Stomach smooth muscle (tissue), 2 donors: Measurements from ENCODE around the gene TFB2M.
A peak's percentile ranks its signal among the peaks of the same experiment; 100 is the strongest.
"Not testable (repeated sequence)": the region's sequence is repeated elsewhere in the genome, so short reads cannot be mapped to it uniquely, and the experiment has no call there.

Experiments used
- H3K27ac ChIP-seq: one replicate; pipeline ENCODE4 v1.7.0; 2013; ENCODE audit warnings: mild to moderate bottlenecking, low read length, inconsistent platforms
- H3K27me3 ChIP-seq, 2 donors: one replicate each; pipeline ENCODE4 v1.7.0; 2013; ENCODE audit warnings: low read length in 2 of 2; ENCODE audit not compliant: insufficient read depth in 2 of 2, control insufficient read depth in 1 of 2
- H3K36me3 ChIP-seq, 2 donors: one replicate each; pipeline ENCODE4 v1.7.0; 2013; ENCODE audit warnings: low read length in 2 of 2; ENCODE audit not compliant: control insufficient read depth in 2 of 2, insufficient read depth in 2 of 2
- H3K4me1 ChIP-seq: one replicate; pipeline ENCODE4 v1.7.0; 2013; ENCODE audit warnings: low read length; ENCODE audit not compliant: control insufficient read depth, insufficient read depth
- H3K4me3 ChIP-seq, 2 donors: one replicate each; pipeline ENCODE4 v1.7.0; 2013; ENCODE audit warnings: low read length in 2 of 2
- H3K9ac ChIP-seq, 2 donors: one replicate each; pipeline ENCODE4 v1.7.0; 2013; ENCODE audit warnings: low read length in 2 of 2, mild to moderate bottlenecking in 1 of 2
- H3K9me3 ChIP-seq, 2 donors: one replicate each; pipeline ENCODE4 v1.7.0; 2013; ENCODE audit warnings: low read length in 2 of 2; ENCODE audit not compliant: control insufficient read depth in 2 of 2
- donor health status: healthy.
- donor health status: Pancreatic carcinoma.

Gene TFB2M

DNA sequence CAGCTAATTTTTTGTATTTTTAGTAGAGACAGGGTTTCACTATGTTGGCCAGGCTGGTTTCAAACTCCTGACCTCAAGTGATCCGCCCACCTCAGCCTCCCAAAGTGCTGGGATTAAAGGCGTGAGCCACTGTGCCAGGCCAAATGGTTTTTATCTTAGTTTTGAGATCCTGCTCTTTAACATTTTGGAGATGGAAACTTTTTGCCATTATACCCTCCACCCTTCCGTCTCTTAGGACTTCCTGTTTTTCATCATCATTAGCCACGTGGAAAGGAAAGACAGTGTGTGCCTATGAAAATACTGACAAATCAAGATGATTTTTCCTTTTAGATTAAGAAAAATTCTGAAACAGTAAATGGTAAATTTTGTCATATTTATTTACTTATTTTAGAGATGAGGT lies 5.2 kb upstream of the TFB2M start:
- H3K9me3 ChIP-seq, H3K27ac ChIP-seq, H3K9ac ChIP-seq, H3K4me3 ChIP-seq, H3K36me3 ChIP-seq, H3K4me1 ChIP-seq, H3K27me3 ChIP-seq: not testable (repeated sequence)

DNA sequence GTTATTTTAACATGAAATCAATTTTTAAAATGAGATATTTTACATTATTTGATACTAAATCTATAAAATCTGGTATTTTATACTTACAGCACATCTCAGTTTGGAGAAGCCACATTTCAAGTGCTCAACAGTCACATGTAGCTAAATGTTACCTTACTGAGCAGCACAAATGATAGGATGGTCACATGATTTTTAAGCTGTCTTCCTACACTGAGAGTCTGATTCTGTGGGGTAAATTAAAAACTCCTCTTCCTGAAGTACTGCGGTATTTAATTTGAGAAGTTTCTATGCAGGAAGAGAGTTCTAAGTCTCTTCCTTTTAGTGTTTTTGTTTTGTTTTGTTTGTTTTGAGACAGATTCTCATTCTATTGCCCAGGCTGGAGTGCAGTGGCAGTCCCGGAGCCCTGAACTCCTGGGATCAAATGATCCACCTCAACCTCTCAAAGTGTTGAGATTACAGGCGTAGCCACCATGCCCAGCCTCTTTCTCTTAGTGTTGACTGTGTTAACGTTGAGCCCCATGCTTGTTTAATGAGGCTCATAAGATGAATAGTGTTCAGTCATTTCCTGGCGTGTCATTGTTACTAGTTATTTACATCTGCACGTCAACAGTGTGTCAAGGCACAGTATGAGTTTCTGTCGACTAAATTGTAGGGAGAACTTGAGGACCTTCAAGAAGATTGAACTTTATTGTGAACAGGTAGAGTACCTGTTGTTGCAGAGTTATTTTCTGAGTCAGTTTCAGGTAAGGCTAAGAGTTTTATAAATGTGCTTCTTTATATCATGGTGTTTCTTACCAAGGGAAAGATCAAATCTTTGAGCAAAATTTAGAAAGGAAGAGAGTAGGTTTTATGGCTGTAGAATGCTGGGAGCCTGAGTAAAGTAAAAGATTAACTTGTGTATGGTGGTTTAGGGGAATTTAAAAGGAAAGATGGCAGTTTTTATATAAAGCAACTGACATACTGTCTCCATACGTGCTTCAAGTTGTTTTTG lies 3.5 kb upstream of the TFB2M start:
- H3K27ac ChIP-seq: peak overlapping the region; percentile 31
- H3K4me3 ChIP-seq: no peak overlapping the region
- H3K27me3 ChIP-seq: no peaks in the 10 kb centered on the region
- no peaks in the 10 kb centered on the region for H3K9me3 ChIP-seq
- H3K36me3 ChIP-seq: no peaks in the 10 kb centered on the region
- peaks cover 13% of the 10 kb centered on the region for H3K4me1 ChIP-seq
- no peak overlapping the region for H3K9ac ChIP-seq

DNA sequence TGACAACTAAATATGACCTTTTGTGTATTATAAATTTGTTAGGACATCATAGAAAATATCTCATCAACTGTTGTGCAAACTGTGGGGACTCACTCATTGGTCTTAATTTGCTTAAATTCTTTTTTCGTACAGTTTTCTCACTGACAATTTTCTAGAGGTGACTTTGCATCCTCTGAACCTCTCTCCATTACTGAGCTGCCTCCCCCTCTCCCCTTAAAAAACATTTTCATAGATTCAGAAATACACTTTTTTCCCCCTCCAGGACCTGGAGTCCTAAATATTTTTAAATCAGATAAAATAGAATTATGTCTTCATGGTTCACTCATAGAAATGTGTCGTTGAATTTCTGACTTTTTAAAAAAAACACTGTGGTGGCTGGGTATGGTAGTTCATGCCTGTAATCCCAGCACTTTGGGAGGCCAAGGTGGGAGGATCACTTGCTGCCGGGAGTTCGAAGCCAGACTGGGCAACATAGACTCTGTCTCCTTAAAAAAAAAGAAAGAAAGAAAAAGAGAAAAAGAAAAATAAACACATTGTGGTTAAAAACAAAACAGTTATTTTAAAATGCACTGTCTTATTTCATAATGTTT lies 1.7 kb upstream of the TFB2M start:
- H3K4me1 ChIP-seq: peaks cover 16% of the 10 kb centered on the region
- peak overlapping the region; percentile 88 to 99 for H3K4me3 ChIP-seq

DNA sequence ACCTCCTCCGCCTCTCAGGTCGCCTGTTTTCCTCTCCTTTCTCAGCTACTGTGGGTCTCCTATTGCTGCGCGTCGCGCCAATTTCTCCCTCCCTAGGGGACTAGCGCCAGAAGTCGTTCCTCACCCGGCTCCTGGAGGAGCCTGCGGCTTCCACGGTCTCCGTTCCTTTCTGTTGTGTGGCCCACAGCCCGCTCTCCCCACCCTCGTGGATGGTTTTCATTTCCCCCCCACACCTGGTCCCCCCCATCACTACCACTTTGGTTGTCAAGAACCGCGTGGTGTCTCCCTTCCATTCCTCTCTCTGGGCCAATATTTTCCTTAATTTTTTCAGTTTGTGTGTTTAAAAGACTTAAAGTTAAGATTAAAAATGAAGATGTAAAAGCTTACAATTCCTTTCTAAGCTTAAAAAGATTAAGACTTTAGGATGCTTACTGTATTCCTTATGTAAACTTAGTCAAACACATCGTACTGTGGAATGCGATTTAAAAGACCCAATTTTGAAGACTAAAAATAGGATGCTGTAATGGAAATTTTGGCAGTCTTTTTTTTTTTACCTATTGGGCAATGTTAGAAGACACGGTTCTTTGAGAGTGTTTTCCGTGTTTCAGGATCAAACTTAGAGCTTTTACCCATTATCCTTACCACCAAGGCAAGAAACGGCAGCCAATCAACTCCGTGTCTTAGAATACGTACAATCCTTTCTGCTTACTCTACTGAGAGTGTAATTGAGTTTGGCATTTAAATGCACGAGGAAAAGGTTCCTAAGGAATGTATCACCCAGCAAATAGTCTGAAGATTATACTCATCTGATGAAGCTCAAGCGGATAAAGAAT lies 968 bp upstream of the TFB2M start:
- Histone ChIP-seq H3K4me1 (peaks cover 16% of the 10 kb centered on the region), H3K36me3 (peaks cover 5 to 6% of the 10 kb centered on the region in 2 donors), H3K9me3 (no peaks in the 10 kb centered on the region), H3K27ac (peak overlapping the region; percentile 89), H3K27me3 (no peaks in the 10 kb centered on the region), H3K9ac (peak overlapping the region; percentile 90 to 93), H3K4me3 (peak overlapping the region; percentile 88 to 99)

More for the DNA sequence above, 1.7 kb upstream of the TFB2M start:
- Histone ChIP-seq H3K9me3 (no peaks in the 10 kb centered on the region), H3K27me3 (no peaks in the 10 kb centered on the region), H3K36me3 (peaks cover 3% of the 10 kb centered on the region in 2 donors), H3K9ac (peak overlapping the region; percentile 90 to 93), H3K27ac (peak overlapping the region; percentile 89)

DNA sequence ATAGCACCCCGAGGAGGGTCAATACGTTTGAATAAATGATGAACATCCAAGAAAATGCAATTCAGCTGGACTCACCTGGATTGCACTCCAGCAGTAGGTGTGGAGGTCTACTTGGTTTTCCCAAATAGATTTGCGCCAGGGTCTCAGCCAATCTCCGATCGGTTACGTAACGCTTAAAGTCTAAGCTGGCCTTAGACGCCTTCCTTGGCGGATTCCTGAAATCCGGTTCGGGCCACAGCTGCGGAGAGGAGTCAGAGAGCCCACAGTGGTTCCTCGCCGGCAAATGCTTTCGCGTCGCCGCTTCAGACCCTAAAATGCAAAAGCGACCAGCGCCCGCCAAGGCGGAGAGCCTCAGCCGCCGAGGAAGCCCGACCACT lies 322 bp downstream of the TFB2M start:
- Histone ChIP-seq H3K9me3 (no peaks in the 10 kb centered on the region), H3K4me1 (peaks cover 16% of the 10 kb centered on the region), H3K4me3 (peak overlapping the region; percentile 88 to 99), H3K27ac (peak overlapping the region; percentile 89), H3K9ac (peak overlapping the region; percentile 81 to 93), H3K36me3 (peaks cover 5 to 6% of the 10 kb centered on the region in 2 donors), H3K27me3 (no peaks in the 10 kb centered on the region)

DNA sequence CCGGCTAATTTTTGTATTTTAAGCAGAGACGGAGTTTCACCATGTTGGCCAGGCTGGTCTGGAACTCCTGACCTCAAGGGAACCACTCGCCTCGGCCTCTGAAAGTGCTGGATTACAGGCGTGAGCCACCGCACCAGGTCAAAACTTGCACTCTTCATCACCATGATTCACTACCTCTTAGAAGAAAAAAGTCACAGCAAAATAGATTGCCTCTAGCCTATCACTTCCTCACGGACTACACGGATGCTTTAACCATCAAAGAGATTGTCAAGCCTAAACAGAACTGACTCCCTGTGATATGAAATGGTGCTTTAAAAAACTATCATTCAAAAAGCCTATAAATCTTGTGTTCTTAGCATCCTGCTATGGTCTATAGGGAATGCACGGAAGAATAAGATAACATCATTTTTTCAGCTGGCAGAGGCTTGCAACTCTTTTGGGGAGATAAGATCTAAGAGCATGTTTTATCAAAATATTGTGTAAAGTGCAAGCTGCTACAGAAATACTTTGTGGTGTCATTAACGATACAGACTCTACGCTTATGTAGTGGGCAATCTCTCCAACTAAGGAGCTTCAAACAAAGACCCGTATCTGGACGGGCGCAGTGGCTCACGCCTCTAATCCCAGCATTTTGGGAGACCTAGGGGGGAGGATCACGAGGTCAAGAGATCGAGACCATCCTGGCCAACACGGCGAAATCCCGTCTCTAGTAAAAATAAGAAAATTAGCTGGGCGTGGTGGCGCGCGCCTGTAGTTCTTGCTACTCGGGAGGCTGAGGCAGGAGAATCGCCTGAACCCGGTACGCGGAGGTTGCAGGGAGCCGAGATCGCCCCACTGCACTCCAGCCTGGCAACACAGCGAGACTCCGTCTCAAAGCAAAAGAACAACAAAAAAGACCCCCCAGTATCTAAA lies 966 bp downstream of the TFB2M start:
- Histone ChIP-seq H3K27ac (peak overlapping the region; percentile 89), H3K4me3 (peak overlapping the region; percentile 88 to 99), H3K9me3 (no peaks in the 10 kb centered on the region), H3K9ac (peak overlapping the region; percentile 81 to 93), H3K4me1 (peaks cover 16% of the 10 kb centered on the region), H3K36me3 (peaks cover 5 to 6% of the 10 kb centered on the region in 2 donors), H3K27me3 (no peaks in the 10 kb centered on the region)

DNA sequence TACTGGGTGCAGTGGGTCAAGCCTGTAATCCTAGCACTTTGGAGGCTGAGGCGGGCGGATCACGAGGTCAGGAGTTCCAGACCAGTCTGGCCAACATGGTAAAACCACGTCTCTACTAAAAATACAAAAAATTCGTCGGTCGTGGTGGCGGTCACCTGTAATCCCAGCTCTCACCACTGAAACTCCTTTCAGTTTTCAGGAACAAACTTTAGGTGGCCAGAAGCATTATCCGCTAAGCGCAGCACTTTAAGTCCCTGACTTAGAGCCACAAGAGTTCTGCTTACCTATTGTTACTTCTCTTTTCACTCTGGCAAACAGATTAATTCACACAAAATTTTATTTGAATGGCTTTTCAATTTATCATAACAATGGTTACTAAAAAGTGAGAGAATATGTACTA lies 5.2 kb downstream of the TFB2M start:
- Histone ChIP-seq H3K36me3 (peaks cover 17 to 23% of the 10 kb centered on the region in 2 donors), H3K4me1 (peaks cover 13% of the 10 kb centered on the region)
- H3K27me3 ChIP-seq, H3K4me3 ChIP-seq, H3K27ac ChIP-seq, H3K9me3 ChIP-seq, H3K9ac ChIP-seq: not testable (repeated sequence)

DNA sequence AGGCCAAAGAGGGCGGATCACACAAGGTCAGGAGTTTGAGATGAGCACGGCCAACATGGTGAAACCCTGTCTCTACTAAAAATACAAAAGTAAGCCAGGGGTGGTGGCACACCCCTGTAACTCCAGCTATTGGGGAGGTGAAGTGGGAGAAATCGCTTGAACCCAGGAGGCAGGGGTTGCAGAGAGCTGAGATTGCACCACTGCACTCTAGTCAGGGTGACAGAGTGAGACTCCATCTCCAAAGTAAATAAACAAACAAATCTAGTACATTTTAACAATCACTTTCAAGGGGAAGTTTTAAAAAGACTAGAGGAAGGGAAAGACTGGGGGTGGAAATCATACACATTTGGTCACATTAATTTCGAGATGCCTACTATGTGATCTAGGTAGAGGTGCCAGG lies 6.8 kb downstream of the TFB2M start:
- H3K27ac ChIP-seq: no peak overlapping the region
- no peaks in the 10 kb centered on the region for H3K27me3 ChIP-seq
- H3K4me1 ChIP-seq: peaks cover 2% of the 10 kb centered on the region
- H3K36me3 ChIP-seq: peaks cover 22 to 24% of the 10 kb centered on the region in 2 donors
- no peak overlapping the region for H3K9ac ChIP-seq
- no peak overlapping the region for H3K4me3 ChIP-seq
- no peaks in the 10 kb centered on the region for H3K9me3 ChIP-seq

DNA sequence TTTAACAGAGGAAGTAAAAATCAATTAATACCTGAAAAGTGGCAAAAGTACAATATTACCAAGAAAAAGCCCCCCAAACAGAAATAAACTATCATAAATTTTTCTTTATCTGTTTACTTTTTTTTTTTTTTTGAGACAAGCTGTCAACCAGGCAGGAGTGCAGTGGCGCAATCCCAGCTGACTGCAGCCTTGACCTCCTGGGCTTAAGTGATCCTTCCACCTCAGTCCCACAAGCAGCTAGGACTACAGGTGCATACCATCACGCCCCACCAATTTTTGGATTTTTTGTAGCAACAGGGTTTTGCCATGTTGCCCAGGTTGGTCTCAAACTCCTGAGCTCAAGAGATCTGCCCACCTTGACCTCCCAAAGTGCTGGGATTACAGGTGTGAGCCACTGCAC lies 8.0 kb downstream of the TFB2M start:
- H3K27ac ChIP-seq: no peak overlapping the region
- H3K27me3 ChIP-seq: no peaks in the 10 kb centered on the region
- no peak overlapping the region for H3K9ac ChIP-seq
- H3K4me3 ChIP-seq: no peak overlapping the region
- no peaks in the 10 kb centered on the region for H3K4me1 ChIP-seq
- peaks cover 22 to 23% of the 10 kb centered on the region in 2 donors for H3K36me3 ChIP-seq
- H3K9me3 ChIP-seq: no peaks in the 10 kb centered on the region

DNA sequence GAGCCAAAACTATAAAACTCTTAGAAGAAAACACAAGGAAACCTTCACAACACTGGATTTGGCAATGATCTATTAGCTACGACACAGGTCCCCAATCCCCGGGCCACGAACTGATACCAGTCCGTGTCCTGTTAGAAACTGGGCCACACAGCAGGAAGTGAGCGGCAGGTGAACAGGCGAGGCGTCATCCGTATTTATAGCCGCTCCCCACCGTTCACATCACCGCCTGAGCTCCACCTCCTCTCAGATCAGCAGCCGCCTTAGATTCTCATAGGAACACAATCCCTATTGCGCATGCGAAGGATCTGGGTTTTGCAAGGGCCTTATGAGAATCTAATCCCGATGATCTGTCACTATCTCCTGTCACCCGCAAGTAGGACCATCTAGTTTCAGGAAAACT lies 11.9 kb downstream of the TFB2M start:
- Histone ChIP-seq H3K9me3 (no peaks in the 10 kb centered on the region), H3K4me3 (no peak overlapping the region), H3K36me3 (peaks cover 29 to 34% of the 10 kb centered on the region in 2 donors), H3K27me3 (no peaks in the 10 kb centered on the region), H3K27ac (no peak overlapping the region), H3K9ac (no peak overlapping the region), H3K4me1 (no peaks in the 10 kb centered on the region)
